HepG2 (cell line): ENCODE results near the gene TPP2. TPM values are rescaled to one million over a fixed set of nuclear protein-coding genes. Genes with fewer than 3 reads are reported as not detected.

Experiments
- ATAC-seq: fragments of 200-7000 bp; cut with Tn5 transposase; 3 replicates; pipeline ENCODE4 v1.9.1; 2020; ENCODE audit warnings: mild to moderate bottlenecking, moderate library complexity
- BruUV-seq: library from RNA; stranded (reverse); fragments of 400-500 nt; replicated peaks from 2 replicates; lab custom pipeline; 2021; lab: Mats Ljungman, UMichigan
- CTCF ChIA-PET: fragments of 300-600 bp; formaldehyde crosslinking; extraction: SDS; loops from one replicate; lab custom pipeline; 2021; ENCODE audit warnings: low total read pairs, inconsistent platforms, low intra/inter-chr PET ratio; lab: Yijun Ruan, JAX
- POLR2A ChIA-PET: fragments of 350-600 bp; sonication (Branson Sonifier 250); formaldehyde crosslinking; loops from one replicate; lab custom pipeline; 2020; ENCODE audit warnings: antibody characterized with exemption, inconsistent platforms; lab: Yijun Ruan, JAX
- DNase-seq: peaks from one replicate; pipeline ENCODE4 v3.0.0-alpha.2; 2015; ENCODE audit warnings: low spot score
- FAIRE-seq: peaks from 3 replicates; lab custom pipeline; 2011; peaks lifted over from hg19 to GRCh38; lab: Jason Lieb, UNC
- H2AFZ ChIP-seq: one replicate; pipeline ENCODE4 v1.6.1; 2011; ENCODE audit warnings: low read length, inconsistent platforms
- H3K27ac ChIP-seq: fragments of 300-600 bp; 3 replicates; pipeline ENCODE4 v1.8.0; 2011; ENCODE audit warnings: mixed run types, mild to moderate bottlenecking, mixed read lengths, low read length, inconsistent platforms; ENCODE audit not compliant: insufficient read depth; ENCODE audit errors: extremely low read length
- H3K27me3 ChIP-seq, 2 experiments: fragments of 200-600 bp in 1 of 2; 2 replicates in 1 of 2; 3 replicates in 1 of 2; pipeline versions ENCODE4 v1.6.0 to v1.8.0; 2011; ENCODE audit warnings: low read length in 2 of 2, mild to moderate bottlenecking in 2 of 2, moderate library complexity in 2 of 2, inconsistent platforms in 1 of 2; ENCODE audit not compliant: insufficient read depth in 2 of 2, control insufficient read depth in 1 of 2
- H3K36me3 ChIP-seq, 2 experiments: fragments of 200-600 bp in 1 of 2; replicated peaks in 1 of 2; 2 replicates in 1 of 2; 3 replicates in 1 of 2; pipeline versions ENCODE4 v1.5.1 to v1.8.0; 2011; ENCODE audit warnings: low read length in 2 of 2, inconsistent platforms in 1 of 2; ENCODE audit not compliant: insufficient read depth in 2 of 2, control insufficient read depth in 1 of 2
- H3K4me1 ChIP-seq: 2 replicates; pipeline ENCODE4 v1.5.1; 2012; ENCODE audit warnings: low read length, inconsistent platforms; ENCODE audit not compliant: insufficient read depth
- H3K4me2 ChIP-seq: 2 replicates; pipeline ENCODE4 v1.6.0; 2011; ENCODE audit warnings: low read depth, low read length, inconsistent platforms
- H3K4me3 ChIP-seq, 3 experiments: fragments of 200-600 bp in 1 of 3; sonication (generic), shearing (Covaris generic) in 1 of 3; replicated peaks in 1 of 3; 2 replicates each; pipeline ENCODE4 v1.5.1; 2011 to 2016; ENCODE audit warnings: low read length in 3 of 3, inconsistent platforms in 2 of 3, low read depth in 2 of 3, mild to moderate bottlenecking in 2 of 3, control low read depth in 1 of 3, mixed read lengths in 1 of 3; ENCODE audit not compliant: insufficient read depth in 1 of 3
- H3K79me2 ChIP-seq: one replicate; pipeline ENCODE4 v1.6.1; 2011; ENCODE audit warnings: low read length, inconsistent platforms; ENCODE audit not compliant: insufficient read depth
- H3K9ac ChIP-seq: 2 replicates; pipeline ENCODE4 v1.6.0; 2011; ENCODE audit warnings: mild to moderate bottlenecking, low read depth, low read length, inconsistent platforms; ENCODE audit not compliant: insufficient read depth
- H3K9me3 ChIP-seq: 2 replicates; pipeline ENCODE4 v1.5.1; 2012; ENCODE audit warnings: mild to moderate bottlenecking, low read length
- H4K20me1 ChIP-seq: 2 replicates; pipeline ENCODE4 v1.6.0; 2011; ENCODE audit warnings: inconsistent platforms, mild to moderate bottlenecking, low read length, moderate library complexity; ENCODE audit not compliant: insufficient read depth
- CHD4 ChIP-seq: fragments of 200-600 bp; sonication (generic); IDR thresholded peaks from 2 replicates; pipeline ENCODE4 v1.7.0; 2017; ENCODE audit warnings: mild to moderate bottlenecking, low read length, borderline replicate concordance
- HNF4A ChIP-seq: sonication (generic); formaldehyde crosslinking; IDR thresholded peaks from 2 replicates; pipeline ENCODE4 v1.4.0; 2020; ENCODE audit warnings: missing genetic modification reagents
- RBFOX2 ChIP-seq: fragments of 200-400 bp; formaldehyde crosslinking; IDR thresholded peaks from 2 replicates; pipeline ENCODE4 v1.6.1; 2017; ENCODE audit warnings: low read depth, mild to moderate bottlenecking, low read length
- ZNF121 ChIP-seq: sonication (generic); formaldehyde crosslinking; IDR thresholded peaks from 2 replicates; pipeline ENCODE4 v1.5.0; 2020; ENCODE audit warnings: mild to moderate bottlenecking, missing genetic modification reagents
- ZNF556 ChIP-seq: sonication (generic); formaldehyde crosslinking; IDR thresholded peaks from 2 replicates; pipeline ENCODE4 v1.4.0; 2020; ENCODE audit warnings: mild to moderate bottlenecking, missing genetic modification reagents, borderline replicate concordance
- ZNF776 ChIP-seq: sonication (generic); formaldehyde crosslinking; IDR thresholded peaks from 2 replicates; pipeline ENCODE4 v1.4.0; 2020; ENCODE audit warnings: mild to moderate bottlenecking, missing genetic modification reagents
- ZNF777 ChIP-seq: sonication (generic); formaldehyde crosslinking; IDR thresholded peaks from 2 replicates; pipeline ENCODE4 v1.4.0; 2020; ENCODE audit warnings: missing genetic modification reagents
- ZNF841 ChIP-seq: sonication (generic); formaldehyde crosslinking; IDR thresholded peaks from 2 replicates; pipeline ENCODE4 v1.8.1; 2023; ENCODE audit warnings: missing genetic modification reagents, borderline replicate concordance
- WGBS: methylation state at CpG from one replicate; pipeline ENCODE4 v1.1.6; 2017; ENCODE audit warnings: low lambda C conversion rate; 5-methylcytosine and 5-hydroxymethylcytosine counted together
- in situ Hi-C: cut with HindIII; loops from 2 replicates; pipeline ENCODE4 v1.10.0; 2017; ENCODE audit warnings: low pct_unique_long_range_greater_than_20kb; ENCODE audit not compliant: extremely low pct_ligation_motif_present
- intact Hi-C: fragments of 100-400 bp; cut with micrococcal nuclease; formaldehyde crosslinking; loops from one replicate; pipeline ENCODE4 v1.10.0; 2022; ENCODE audit not compliant: unreplicated experiment
- polyA plus RNA-seq, 8 experiments: library from polyadenylated mRNA; depleted of rRNA in 3 of 8; stranded (reverse) in 7 of 8; unstranded in 1 of 8; fragments of >200 nt; fragmentation: Illumina TruSeq in 4 of 8; extraction: Trizol in 4 of 8; gene quantifications; 2 replicates each; pipeline versions ENCODE4 v1.2.1 to v1.2.3, GENCODE V29; 2011 to 2016; ENCODE audit warnings: low read depth in 4 of 8, missing spikeins in 1 of 8, mixed read lengths in 1 of 8; ENCODE audit not compliant: insufficient read depth in 1 of 8
- total RNA-seq, 5 experiments: library from RNA; depleted of rRNA; stranded (reverse); fragments of >200 nt; fragmentation: Illumina TruSeq; extraction: Trizol; gene quantifications; 2 replicates each; pipeline ENCODE4 v1.2.3, GENCODE V29; 2016; ENCODE audit warnings: low read depth in 1 of 5
- TF ChIP-seq, protein P1 (sequence below): sonication (generic); formaldehyde crosslinking; conservative IDR thresholded peaks from 2 replicates; pipeline ENCODE4 v1.8.0; 2022; ENCODE audit warnings: low read depth, missing genetic modification reagents
- TF ChIP-seq, protein P2 (sequence below): sonication (generic); formaldehyde crosslinking; IDR thresholded peaks from 2 replicates; pipeline ENCODE4 v1.4.0; 2020; ENCODE audit warnings: mild to moderate bottlenecking, missing genetic modification reagents
- TF ChIP-seq, protein P3 (sequence below): sonication (generic); formaldehyde crosslinking; IDR thresholded peaks from 2 replicates; pipeline ENCODE4 v1.4.0; 2020; ENCODE audit warnings: missing genetic modification reagents
- TF ChIP-seq, protein P4 (sequence below): IDR thresholded peaks from 2 replicates; pipeline ENCODE4 v1.4.0; 2020; ENCODE audit warnings: mild to moderate bottlenecking, missing genetic modification reagents

The TPP2 gene
- total and polyA plus RNA-seq, 2 of the 13 experiments (the other 11 are each of a cell fraction or from before 2014, with no cell fraction given), result 16.4 to 52.1 TPM

DNA sequence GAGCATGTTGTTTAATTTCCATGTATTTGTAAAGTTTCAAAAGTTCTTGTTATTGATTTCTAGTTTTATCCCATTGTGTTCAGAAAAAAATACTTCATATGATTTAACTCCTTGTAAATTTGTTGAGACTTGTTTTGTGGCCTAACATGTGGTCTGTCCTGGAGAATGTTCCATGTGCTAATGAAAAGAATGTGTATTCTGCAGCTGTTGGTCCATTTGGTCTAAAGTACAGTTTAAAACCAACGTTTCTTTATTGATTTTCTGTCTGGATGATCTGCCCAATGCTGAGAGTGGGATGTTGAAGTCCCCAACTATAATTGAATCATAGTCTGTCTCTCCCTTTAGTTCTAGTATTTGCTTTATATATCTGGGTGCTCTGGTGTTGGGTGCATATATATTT, 34.9 kb upstream of the TPP2 start:
- ATAC-seq (peak; percentile 90), DNase-seq (peak; percentile 29), FAIRE-seq (no peak)
- no peak overlapping the region for H3K9ac ChIP-seq
- H3K27ac ChIP-seq, result no peak overlapping the region
- no peak overlapping the region for H3K4me2 ChIP-seq
- H3K9me3 ChIP-seq, result no peaks in the 10 kb centered on the region
- in situ Hi-C loops (loop anchor here (25.0 kb wide), 3 partner anchors 425 to 775 kb away; no protein-coding TSS in a partner anchor), intact Hi-C loops (no loop called here)
- H2AFZ ChIP-seq, result no peak overlapping the region
- H4K20me1 ChIP-seq, result no peaks in the 10 kb centered on the region
- no peaks in the 10 kb centered on the region for H3K79me2 ChIP-seq
- H3K27me3 ChIP-seq, result 0 out of 5 replicates have a peak, but pooled peaks cover 0 to 2% of the 10 kb centered on the region in 2 experiments
- ChIA-PET CTCF (no interaction called here), POLR2A (no interaction called here)
- H3K36me3 ChIP-seq, result no peaks in the 10 kb centered on the region
- BruUV-seq, result no TSS peak
- WGBS, result 4% methylated on average over 1 of the region's 1 CpG
- peaks cover 12% of the 10 kb centered on the region for H3K4me1 ChIP-seq
- H3K4me3 ChIP-seq, result no peak overlapping the region
- no peak for TF ChIP-seq ZNF556 (CRISPR knock-in tag)
- TF ChIP-seq CHD4, result no peak
- no peak for TF ChIP-seq RBFOX2
- no peak for TF ChIP-seq ZNF777 (CRISPR knock-in tag)
- TF ChIP-seq HNF4A (CRISPR knock-in tag), result peak; percentile 80
- TF ChIP-seq ZNF776 (CRISPR knock-in tag), result no peak
- no peak for TF ChIP-seq ZNF841 (CRISPR knock-in tag)
- TF ChIP-seq, protein P1, sequence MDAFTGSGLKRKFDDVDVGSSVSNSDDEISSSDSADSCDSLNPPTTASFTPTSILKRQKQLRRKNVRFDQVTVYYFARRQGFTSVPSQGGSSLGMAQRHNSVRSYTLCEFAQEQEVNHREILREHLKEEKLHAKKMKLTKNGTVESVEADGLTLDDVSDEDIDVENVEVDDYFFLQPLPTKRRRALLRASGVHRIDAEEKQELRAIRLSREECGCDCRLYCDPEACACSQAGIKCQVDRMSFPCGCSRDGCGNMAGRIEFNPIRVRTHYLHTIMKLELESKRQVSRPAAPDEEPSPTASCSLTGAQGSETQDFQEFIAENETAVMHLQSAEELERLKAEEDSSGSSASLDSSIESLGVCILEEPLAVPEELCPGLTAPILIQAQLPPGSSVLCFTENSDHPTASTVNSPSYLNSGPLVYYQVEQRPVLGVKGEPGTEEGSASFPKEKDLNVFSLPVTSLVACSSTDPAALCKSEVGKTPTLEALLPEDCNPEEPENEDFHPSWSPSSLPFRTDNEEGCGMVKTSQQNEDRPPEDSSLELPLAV (CRISPR knock-in tag), result no peak
- TF ChIP-seq, protein P2, sequence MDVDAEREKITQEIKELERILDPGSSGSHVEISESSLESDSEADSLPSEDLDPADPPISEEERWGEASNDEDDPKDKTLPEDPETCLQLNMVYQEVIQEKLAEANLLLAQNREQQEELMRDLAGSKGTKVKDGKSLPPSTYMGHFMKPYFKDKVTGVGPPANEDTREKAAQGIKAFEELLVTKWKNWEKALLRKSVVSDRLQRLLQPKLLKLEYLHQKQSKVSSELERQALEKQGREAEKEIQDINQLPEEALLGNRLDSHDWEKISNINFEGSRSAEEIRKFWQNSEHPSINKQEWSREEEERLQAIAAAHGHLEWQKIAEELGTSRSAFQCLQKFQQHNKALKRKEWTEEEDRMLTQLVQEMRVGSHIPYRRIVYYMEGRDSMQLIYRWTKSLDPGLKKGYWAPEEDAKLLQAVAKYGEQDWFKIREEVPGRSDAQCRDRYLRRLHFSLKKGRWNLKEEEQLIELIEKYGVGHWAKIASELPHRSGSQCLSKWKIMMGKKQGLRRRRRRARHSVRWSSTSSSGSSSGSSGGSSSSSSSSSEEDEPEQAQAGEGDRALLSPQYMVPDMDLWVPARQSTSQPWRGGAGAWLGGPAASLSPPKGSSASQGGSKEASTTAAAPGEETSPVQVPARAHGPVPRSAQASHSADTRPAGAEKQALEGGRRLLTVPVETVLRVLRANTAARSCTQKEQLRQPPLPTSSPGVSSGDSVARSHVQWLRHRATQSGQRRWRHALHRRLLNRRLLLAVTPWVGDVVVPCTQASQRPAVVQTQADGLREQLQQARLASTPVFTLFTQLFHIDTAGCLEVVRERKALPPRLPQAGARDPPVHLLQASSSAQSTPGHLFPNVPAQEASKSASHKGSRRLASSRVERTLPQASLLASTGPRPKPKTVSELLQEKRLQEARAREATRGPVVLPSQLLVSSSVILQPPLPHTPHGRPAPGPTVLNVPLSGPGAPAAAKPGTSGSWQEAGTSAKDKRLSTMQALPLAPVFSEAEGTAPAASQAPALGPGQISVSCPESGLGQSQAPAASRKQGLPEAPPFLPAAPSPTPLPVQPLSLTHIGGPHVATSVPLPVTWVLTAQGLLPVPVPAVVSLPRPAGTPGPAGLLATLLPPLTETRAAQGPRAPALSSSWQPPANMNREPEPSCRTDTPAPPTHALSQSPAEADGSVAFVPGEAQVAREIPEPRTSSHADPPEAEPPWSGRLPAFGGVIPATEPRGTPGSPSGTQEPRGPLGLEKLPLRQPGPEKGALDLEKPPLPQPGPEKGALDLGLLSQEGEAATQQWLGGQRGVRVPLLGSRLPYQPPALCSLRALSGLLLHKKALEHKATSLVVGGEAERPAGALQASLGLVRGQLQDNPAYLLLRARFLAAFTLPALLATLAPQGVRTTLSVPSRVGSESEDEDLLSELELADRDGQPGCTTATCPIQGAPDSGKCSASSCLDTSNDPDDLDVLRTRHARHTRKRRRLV, result no peak
- TF ChIP-seq ZNF121 (CRISPR knock-in tag), result peak; percentile 26; the same call in 1 of the 2 replicates
- TF ChIP-seq, protein P3, sequence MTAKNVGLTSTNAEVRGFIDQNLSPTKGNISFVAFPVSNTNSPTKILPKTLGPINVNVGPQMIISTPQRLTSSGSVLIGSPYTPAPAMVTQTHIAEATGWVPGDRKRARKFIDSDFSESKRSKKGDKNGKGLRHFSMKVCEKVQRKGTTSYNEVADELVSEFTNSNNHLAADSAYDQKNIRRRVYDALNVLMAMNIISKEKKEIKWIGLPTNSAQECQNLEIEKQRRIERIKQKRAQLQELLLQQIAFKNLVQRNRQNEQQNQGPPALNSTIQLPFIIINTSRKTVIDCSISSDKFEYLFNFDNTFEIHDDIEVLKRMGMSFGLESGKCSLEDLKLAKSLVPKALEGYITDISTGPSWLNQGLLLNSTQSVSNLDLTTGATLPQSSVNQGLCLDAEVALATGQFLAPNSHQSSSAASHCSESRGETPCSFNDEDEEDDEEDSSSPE (CRISPR knock-in tag), result 0 out of 2 replicates have a peak, but pooled peaks have one; percentile 30
- TF ChIP-seq, protein P4, sequence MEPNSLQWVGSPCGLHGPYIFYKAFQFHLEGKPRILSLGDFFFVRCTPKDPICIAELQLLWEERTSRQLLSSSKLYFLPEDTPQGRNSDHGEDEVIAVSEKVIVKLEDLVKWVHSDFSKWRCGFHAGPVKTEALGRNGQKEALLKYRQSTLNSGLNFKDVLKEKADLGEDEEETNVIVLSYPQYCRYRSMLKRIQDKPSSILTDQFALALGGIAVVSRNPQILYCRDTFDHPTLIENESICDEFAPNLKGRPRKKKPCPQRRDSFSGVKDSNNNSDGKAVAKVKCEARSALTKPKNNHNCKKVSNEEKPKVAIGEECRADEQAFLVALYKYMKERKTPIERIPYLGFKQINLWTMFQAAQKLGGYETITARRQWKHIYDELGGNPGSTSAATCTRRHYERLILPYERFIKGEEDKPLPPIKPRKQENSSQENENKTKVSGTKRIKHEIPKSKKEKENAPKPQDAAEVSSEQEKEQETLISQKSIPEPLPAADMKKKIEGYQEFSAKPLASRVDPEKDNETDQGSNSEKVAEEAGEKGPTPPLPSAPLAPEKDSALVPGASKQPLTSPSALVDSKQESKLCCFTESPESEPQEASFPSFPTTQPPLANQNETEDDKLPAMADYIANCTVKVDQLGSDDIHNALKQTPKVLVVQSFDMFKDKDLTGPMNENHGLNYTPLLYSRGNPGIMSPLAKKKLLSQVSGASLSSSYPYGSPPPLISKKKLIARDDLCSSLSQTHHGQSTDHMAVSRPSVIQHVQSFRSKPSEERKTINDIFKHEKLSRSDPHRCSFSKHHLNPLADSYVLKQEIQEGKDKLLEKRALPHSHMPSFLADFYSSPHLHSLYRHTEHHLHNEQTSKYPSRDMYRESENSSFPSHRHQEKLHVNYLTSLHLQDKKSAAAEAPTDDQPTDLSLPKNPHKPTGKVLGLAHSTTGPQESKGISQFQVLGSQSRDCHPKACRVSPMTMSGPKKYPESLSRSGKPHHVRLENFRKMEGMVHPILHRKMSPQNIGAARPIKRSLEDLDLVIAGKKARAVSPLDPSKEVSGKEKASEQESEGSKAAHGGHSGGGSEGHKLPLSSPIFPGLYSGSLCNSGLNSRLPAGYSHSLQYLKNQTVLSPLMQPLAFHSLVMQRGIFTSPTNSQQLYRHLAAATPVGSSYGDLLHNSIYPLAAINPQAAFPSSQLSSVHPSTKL (CRISPR knock-in tag), result 0 out of 2 replicates have a peak, but pooled peaks have one; percentile 29
